ENCODE measurements around the gene FPGS.

FPGS gene

DNA sequence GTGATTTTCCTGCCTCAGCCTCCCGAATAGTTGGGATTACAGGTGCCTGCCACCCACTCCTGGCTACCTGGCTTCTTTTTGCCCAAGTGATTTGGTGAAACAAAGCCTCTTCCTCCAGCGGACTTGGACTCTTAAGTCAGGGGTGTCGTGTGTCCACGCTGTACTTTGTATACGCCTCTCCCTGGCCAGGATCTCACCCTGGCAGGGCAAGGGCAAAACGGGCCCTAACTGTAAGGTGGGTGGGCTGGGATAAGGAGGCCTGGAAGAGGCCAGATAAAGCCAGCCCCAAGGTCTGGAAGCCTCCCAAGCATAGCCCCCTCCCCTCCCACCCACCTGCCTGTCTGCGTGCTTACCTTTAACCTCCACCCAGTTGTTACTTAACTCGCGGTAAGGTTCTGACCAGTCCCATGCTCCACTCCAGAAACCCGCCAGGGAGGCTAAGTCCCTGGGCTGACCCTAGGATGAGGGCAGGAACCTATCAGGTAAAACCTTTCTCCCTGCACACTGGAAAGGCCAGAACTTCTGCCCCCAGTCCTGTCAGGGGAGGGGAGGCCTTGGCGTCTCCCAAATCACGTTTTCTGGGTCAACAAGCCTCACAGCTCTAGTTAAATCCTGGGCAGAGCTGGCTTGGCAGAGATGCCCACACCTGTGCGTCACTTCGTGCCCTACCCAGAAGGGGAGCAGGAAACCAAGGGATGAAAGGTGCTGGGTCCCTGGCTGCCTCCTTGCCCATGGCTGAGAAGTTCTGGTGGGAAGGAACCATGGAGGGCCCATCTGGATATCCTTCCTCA lies 8.5 kb upstream of the FPGS start:
- TF ChIP-seq CTCF (IDR thresholded peaks at IDR 0.05; ENCODE audit: control insufficient read depth, insufficient read depth, low read depth, low read length, missing control alignments), result no peak
- no peak for DNase-seq (ENCODE audit: low read depth)
- no peak overlapping the region for H3K4me3 ChIP-seq (ENCODE audit: control insufficient read depth, low read depth, low read length)

DNA sequence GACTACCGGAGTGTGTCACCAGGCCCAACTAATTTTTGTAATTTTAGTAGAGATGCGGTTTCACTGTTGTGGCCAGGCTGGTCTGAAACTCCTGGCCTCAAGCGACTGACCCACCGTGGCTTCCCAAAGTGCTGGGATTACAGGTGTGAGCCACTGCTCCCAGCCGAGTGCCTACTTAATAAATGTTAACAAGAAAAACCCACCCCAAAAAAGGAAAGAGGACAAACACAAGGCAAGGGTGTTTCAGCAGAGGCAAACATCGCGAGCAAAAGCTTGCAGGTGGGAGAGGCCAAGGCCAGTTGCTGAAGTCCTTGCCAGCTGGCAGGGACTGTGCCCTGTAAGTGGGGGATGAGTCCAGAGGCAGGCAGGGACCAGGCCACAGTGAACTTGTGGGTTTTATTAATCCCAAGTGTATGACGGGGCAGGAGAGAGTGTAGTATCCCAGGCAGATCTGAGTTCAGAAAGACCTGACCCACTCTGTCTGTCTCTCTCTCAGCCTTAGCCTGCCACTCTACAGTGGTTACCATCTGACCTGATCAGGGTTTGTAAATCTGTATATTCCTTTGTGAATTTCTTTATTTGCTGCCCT lies 6.4 kb upstream of the FPGS start:
- TF ChIP-seq CTCF (IDR thresholded peaks at IDR 0.05; ENCODE audit: control insufficient read depth, insufficient read depth, low read depth, low read length, missing control alignments), result no peak
- DNase-seq (ENCODE audit: low read depth), result no peak
- no peak overlapping the region for H3K4me3 ChIP-seq (ENCODE audit: control insufficient read depth, low read depth, low read length)

GRCh38 chr9:127796852-127797370 lies 5.8 kb upstream of the FPGS start:
- no peak overlapping the region for H3K4me3 ChIP-seq (ENCODE audit: control insufficient read depth, low read depth, low read length)
- DNase-seq (ENCODE audit: low read depth), result no peak
- TF ChIP-seq CTCF (IDR thresholded peaks at IDR 0.05; ENCODE audit: control insufficient read depth, insufficient read depth, low read depth, low read length, missing control alignments), result no peak

GRCh38 chr9:127801955-127802575 lies 617 bp upstream of the FPGS start:
- peak overlapping the region; percentile 49 for H3K4me3 ChIP-seq (ENCODE audit: control insufficient read depth, low read depth, low read length)
- DNase-seq (ENCODE audit: low read depth), result no peak

DNA sequence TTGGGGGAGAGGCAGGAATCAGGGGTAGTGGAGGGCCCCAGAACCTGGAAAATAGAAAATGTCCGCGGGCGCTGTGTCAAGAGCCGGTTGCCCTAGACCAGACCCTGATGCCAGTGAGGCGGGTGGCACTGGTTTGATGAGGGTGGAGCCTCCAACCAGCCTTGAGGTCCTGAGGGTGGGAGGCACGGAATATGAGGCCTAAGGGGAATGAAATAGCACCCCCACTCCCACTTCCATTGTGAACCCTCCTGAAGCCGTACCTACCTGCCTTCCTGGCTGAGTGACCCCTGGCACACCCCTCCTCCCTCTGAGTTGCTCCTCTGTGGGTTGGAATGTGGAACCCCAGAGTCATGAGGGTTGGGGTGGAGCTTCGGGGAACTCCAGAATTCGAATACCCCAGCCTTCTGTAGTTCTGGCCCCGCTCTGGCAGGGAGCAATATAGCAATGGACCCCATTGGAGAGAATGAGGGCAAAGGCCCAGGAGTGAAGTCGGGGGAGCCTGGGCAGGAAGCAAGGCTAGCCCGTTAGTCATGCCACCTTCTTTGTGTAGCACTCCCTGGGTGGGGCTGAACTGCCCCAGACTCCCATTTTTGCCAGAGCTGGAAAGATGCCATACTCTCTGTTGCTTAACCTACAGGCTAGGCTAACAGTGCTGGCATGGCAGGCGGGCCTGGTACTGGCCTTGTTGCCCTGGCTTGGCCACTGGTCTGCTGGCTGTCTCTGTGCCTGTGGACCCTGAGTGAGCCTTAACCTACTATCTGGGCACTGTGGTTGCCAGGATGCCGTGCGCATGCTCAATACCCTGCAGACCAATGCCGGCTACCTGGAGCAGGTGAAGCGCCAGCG lies 1.0 kb downstream of the FPGS start:
- no peak for DNase-seq (ENCODE audit: low read depth)
- peak overlapping the region; percentile 61 for H3K4me3 ChIP-seq (ENCODE audit: control insufficient read depth, low read depth, low read length)
- TF ChIP-seq CTCF (IDR thresholded peaks at IDR 0.05; ENCODE audit: control insufficient read depth, insufficient read depth, low read depth, low read length, missing control alignments), result no peak

More at GRCh38 chr9:127801955-127802575, 617 bp upstream of the FPGS start:
- no peak for TF ChIP-seq CTCF (IDR thresholded peaks at IDR 0.05; ENCODE audit: control insufficient read depth, insufficient read depth, low read depth, low read length, missing control alignments)

- peak; percentile 52 for TF ChIP-seq CTCF (IDR thresholded peaks at IDR 0.05; ENCODE audit: control insufficient read depth, insufficient read depth, low read depth, low read length, missing control alignments)
- no peak overlapping the region for H3K4me3 ChIP-seq (ENCODE audit: control insufficient read depth, low read depth, low read length)
- DNase-seq (ENCODE audit: low read depth), result no peak
These were observed 2.9 kb downstream of the FPGS start for GRCh38 chr9:127805620-127806019.
